Heart left ventricle (tissue), 16 donors: ENCODE measurements around the gene SETSIP. TPM values are rescaled to one million over a fixed set of nuclear protein-coding genes. Genes with fewer than 3 reads are reported as not detected.
"Not testable (repeated sequence)": the region's sequence is repeated elsewhere in the genome, so short reads cannot be mapped to it uniquely, and the experiment has no call there.

Experiments
- ATAC-seq, 4 donors: fragments of 200-7000 bp; cut with Tn5 transposase; one replicate each; pipeline ENCODE4 v1.9.1; 2020 to 2022; ENCODE audit warnings: moderate library complexity in 4 of 4, mild to moderate bottlenecking in 3 of 4, moderate number of reproducible peaks in 1 of 4
- DNase-seq, 5 donors: peaks; one replicate each; pipeline ENCODE4 v3.0.0-alpha.2; 2020
- H3K27ac ChIP-seq, 12 donors: fragments of 200-600 bp; sonication (generic) in 4 of 12; one replicate each; pipeline versions ENCODE4 v1.5.0 to v1.8.0; 2016 to 2022; ENCODE audit warnings: mild to moderate bottlenecking in 2 of 12
- H3K27me3 ChIP-seq, 9 donors: fragments of 200-600 bp; sonication (generic) in 2 of 9; one replicate each; pipeline versions ENCODE4 v1.5.1 to v1.8.0; 2016 to 2022; ENCODE audit warnings: mild to moderate bottlenecking in 3 of 9
- H3K36me3 ChIP-seq, 9 donors: fragments of 200-600 bp; sonication (generic) in 2 of 9; one replicate each; pipeline versions ENCODE4 v1.5.0 to v1.8.0; 2018 to 2022; ENCODE audit warnings: mild to moderate bottlenecking in 2 of 9
- H3K4me1 ChIP-seq, 12 donors: fragments of 200-600 bp; sonication (generic) in 4 of 12; one replicate each; pipeline versions ENCODE4 v1.5.0 to v1.8.0; 2016 to 2022; ENCODE audit warnings: mild to moderate bottlenecking in 3 of 12
- H3K4me3 ChIP-seq, 12 donors: fragments of 200-600 bp; sonication (generic) in 4 of 12; one replicate each; pipeline versions ENCODE4 v1.5.0 to v1.8.0; 2017 to 2022; ENCODE audit warnings: mild to moderate bottlenecking in 9 of 12, moderate library complexity in 4 of 12
- H3K9me3 ChIP-seq, 12 donors: fragments of 200-600 bp; sonication (generic) in 4 of 12; one replicate each; pipeline versions ENCODE4 v1.5.0 to v1.8.0; 2016 to 2022; ENCODE audit warnings: mild to moderate bottlenecking in 1 of 12
- POLR2A ChIP-seq, 2 donors: fragments of 450-650 bp; IDR thresholded peaks; one replicate each; pipeline ENCODE4 v1.6.1; 2017; ENCODE audit warnings: antibody characterized with exemption in 2 of 2, mild to moderate bottlenecking in 2 of 2, moderate library complexity in 2 of 2
- WGBS, 4 donors: extraction: QIAGEN DNeasy Blood & Tissue Kit in 2 of 4; methylation state at CpG; one replicate each; pipeline versions ENCODE4 v1.1.5 to v1.1.7; 2013 to 2018; 5-methylcytosine and 5-hydroxymethylcytosine counted together
- intact Hi-C, 10 donors: fragments of 100-400 bp; cut with DNase I; formaldehyde crosslinking; loops; one replicate each; pipeline versions ENCODE4 v1.11.1 to v1.14.2; 2022
- polyA plus RNA-seq, 2 donors: library from polyadenylated mRNA; stranded (reverse); fragments of 200-250 nt; gene quantifications; one replicate each; pipeline ENCODE4 v1.2.3, GENCODE V29; 2013
- total RNA-seq, 9 donors: library from RNA; depleted of rRNA in 2 of 9; stranded (reverse); fragments of >200 nt in 2 of 9; fragmentation: NEBNext Ultra II Directional in 3 of 9; extraction: Animal tissue kit (Norgen Biotek cat#: 25700) in 3 of 9; gene quantifications; one replicate each; pipeline versions ENCODE4 v1.1.0 to v1.2.4, GENCODE V29; 2016 to 2023
- TF ChIP-seq, protein P1 (sequence below), 12 donors: fragments of 200-600 bp; sonication (generic) in 4 of 12; IDR thresholded peaks; one replicate each; pipeline versions ENCODE4 v1.5.0 to v1.8.0; 2018 to 2022; ENCODE audit warnings: antibody characterized with exemption in 12 of 12, mild to moderate bottlenecking in 5 of 12
- donor health status: ischemic (EF 13 %, LVEDD 7.1; RV severe dilation, severe dysfunction).
- donor health status: healthy with polysubstance abuse.
- donor health status: DM: no; HTN: yes; CAD: no.
- donor health status: DM: no; HTN: no; CAD: no.
- donor health status: ischemic (EF 25% LVEDD 6.9; RV normal size, moderate dysfunction).
- donor health status: ischemic (EF 25% LVEDD 5.7; RV mildly dilated, moderate dysfunction).
- donor health status: healthy.
- donor health status: DM: yes; HTN: yes; CAD: no.
- donor health status: ischemic (EF 35%, LVEDD 5.7; RV mildly dilated, moderate dysfunction).
- donor health status: nonischemic (EF 11% LVEDD 7.7; RV severe dilation, severe dysfunction).
- donor health status: DM: yes; HTN: yes; CAD: no.
- donor health status: PGD.
- donor health status: ischemic (EF 29% LVEDD 5.4; RV normal size, mild dysfunction).
- donor health status: nonischemic (EF 23%, LVEDD 6.1; RV moderate dilation, normal function).

Gene SETSIP
- total and polyA plus RNA-seq, 11 donors: not detected

DNA sequence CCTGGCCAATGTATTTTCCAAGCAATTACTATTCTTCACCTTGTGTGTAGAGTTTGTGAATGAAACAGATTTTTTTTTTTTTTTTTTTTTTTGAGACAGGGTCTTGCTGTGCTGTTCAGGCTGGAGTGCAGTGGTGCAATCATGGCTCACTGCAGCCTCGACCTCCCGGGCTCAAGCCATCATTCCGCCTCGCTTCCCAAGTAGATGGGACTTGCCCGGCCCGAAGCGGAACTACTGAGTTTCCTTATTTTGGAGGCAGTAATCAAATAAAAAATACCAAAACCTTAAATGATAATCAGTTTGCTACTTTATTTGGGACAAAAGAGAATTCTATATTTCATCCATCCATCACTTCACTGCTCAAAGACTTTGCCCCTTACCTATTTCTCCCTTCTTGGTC lies 4.2 kb upstream of the SETSIP start:
- H3K4me1 ChIP-seq: peaks cover 0 to 16% (median 4%) of the 10 kb centered on the region in 12 donors
- 95 to 97% (median 96%) methylated on average over 7 of the region's 7 CpGs for WGBS, 4 donors
- peak overlapping the region in 3 of 12 donors; percentile 64 to 80 (median 67) for H3K27ac ChIP-seq
- intact Hi-C loops: no loop called here
- TF ChIP-seq POLR2A (IDR thresholded peaks at IDR 0.05): no peak
- TF ChIP-seq, protein P1, sequence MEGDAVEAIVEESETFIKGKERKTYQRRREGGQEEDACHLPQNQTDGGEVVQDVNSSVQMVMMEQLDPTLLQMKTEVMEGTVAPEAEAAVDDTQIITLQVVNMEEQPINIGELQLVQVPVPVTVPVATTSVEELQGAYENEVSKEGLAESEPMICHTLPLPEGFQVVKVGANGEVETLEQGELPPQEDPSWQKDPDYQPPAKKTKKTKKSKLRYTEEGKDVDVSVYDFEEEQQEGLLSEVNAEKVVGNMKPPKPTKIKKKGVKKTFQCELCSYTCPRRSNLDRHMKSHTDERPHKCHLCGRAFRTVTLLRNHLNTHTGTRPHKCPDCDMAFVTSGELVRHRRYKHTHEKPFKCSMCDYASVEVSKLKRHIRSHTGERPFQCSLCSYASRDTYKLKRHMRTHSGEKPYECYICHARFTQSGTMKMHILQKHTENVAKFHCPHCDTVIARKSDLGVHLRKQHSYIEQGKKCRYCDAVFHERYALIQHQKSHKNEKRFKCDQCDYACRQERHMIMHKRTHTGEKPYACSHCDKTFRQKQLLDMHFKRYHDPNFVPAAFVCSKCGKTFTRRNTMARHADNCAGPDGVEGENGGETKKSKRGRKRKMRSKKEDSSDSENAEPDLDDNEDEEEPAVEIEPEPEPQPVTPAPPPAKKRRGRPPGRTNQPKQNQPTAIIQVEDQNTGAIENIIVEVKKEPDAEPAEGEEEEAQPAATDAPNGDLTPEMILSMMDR (IDR thresholded peaks at IDR 0.05): no peak
- peak overlapping the region in 9 of 12 donors; percentile 67 to 93 (median 79) for H3K4me3 ChIP-seq
- H3K27me3 ChIP-seq: no peaks in the 10 kb centered on the region
- H3K36me3 ChIP-seq: no peaks in the 10 kb centered on the region
- ATAC-seq: no peak
- peaks cover 0 to 6% (median under 1%) of the 10 kb centered on the region in 12 donors for H3K9me3 ChIP-seq
- no peak for DNase-seq

DNA sequence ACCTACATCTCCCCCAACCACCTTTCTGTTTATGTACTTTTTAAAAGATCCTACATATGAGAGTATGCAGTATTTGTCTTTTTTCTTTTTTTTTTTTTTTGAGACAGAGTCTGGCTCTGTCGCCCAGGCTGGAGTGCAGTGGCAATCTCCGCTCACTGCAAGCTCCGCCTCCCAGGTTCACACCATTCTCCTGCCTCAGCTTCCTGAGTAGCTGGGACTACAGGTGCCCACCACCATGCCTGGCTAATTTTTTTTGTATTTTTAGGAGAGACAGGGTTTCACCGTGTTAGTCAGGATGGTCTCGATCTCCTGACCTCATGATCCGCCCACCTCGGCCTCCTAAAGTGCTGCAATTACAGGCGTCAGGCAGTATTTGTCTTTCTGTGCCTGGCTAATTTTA lies 2.9 kb upstream of the SETSIP start:
- peaks cover 0 to 16% (median 4%) of the 10 kb centered on the region in 12 donors for H3K4me1 ChIP-seq
- DNase-seq, intact Hi-C loops, H3K9me3 ChIP-seq, ATAC-seq, H3K27me3 ChIP-seq, H3K27ac ChIP-seq, H3K4me3 ChIP-seq, H3K36me3 ChIP-seq: not testable (repeated sequence)
- WGBS, 4 donors: 91 to 97% (median 94%) methylated on average over 8 of the region's 8 CpGs

DNA sequence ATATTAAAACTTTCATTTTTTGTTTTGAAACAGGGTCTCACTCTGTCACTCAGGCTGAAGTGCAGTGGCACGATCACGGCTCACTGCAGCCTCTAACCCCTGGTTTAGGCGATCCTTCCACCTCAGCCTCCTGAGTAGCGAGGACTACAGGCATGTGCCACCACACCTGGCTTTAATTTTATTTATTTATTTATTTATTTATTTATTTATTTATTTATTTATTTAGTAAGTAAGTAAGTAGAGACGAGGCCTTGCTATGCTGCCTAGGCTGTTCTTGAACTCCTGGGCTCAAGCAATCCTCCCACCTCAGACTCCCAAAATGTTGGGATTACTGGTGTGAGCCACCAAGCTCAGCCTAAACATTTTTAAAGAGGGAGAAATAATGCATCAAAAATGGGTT lies 1.2 kb upstream of the SETSIP start:
- Histone ChIP-seq H3K4me3 (no peak overlapping the region), H3K36me3 (no peaks in the 10 kb centered on the region), H3K9me3 (no peaks in the 10 kb centered on the region), H3K4me1 (peaks cover 0 to 12% (median 4%) of the 10 kb centered on the region in 12 donors), H3K27me3 (no peaks in the 10 kb centered on the region), H3K27ac (no peak overlapping the region)
- TF ChIP-seq POLR2A (IDR thresholded peaks at IDR 0.05): no peak
- TF ChIP-seq, protein P1 (IDR thresholded peaks at IDR 0.05): no peak
- ATAC-seq (no peak), DNase-seq (no peak)
- intact Hi-C loops: no loop called here
- 94 to 95% (median 94%) methylated on average over 5 of the region's 5 CpGs for WGBS, 4 donors

DNA sequence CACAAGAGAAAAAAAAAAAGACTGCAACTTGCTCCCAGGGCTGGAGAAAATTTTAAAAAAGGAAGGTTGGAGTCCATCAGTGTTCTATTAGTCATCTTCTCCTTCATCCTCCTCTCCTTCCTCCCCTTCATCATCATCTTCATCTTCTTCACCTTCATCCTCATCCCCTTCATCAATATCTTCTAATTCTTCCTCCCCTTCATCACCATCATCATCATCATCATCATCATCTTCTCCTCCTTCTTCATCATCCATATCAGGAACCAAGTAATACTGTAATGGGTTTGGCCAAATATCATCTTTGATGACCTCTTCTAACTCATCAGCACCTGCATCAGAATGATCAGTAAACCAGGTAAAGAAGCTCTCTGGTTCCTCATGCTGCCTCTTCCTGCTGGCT lies 765 bp downstream of the SETSIP start:
- H3K27me3 ChIP-seq, H3K4me3 ChIP-seq, DNase-seq, H3K4me1 ChIP-seq, intact Hi-C loops, H3K27ac ChIP-seq, ATAC-seq, H3K36me3 ChIP-seq, H3K9me3 ChIP-seq: not testable (repeated sequence)

- H3K27me3 ChIP-seq: no peaks in the 10 kb centered on the region
- TF ChIP-seq, protein P1 (IDR thresholded peaks at IDR 0.05): no peak
- TF ChIP-seq POLR2A (IDR thresholded peaks at IDR 0.05): no peak
- no peak overlapping the region for H3K27ac ChIP-seq
- no peaks in the 10 kb centered on the region for H3K4me1 ChIP-seq
- DNase-seq: no peak
- no peaks in the 10 kb centered on the region for H3K9me3 ChIP-seq
- ATAC-seq: no peak
- intact Hi-C loops: no loop called here
- WGBS, 4 donors: 50 to 61% (median 57%) methylated on average over 2 of the region's 2 CpGs
- H3K36me3 ChIP-seq: no peaks in the 10 kb centered on the region
- no peak overlapping the region for H3K4me3 ChIP-seq
Observed at GRCh38 chr1:92070892-92071291, 4.3 kb downstream of the SETSIP start.
